Cardiac septum (tissue), 1 donor: ENCODE data around the gene PWWP2B. TPM values are rescaled to one million over a fixed set of nuclear protein-coding genes. Genes with fewer than 3 reads are reported as not detected.

ENCODE experiments used
- DNase-seq: peaks from one replicate; pipeline ENCODE4 v3.0.0-alpha.2; 2020; ENCODE audit warnings: low spot score
- intact Hi-C: fragments of 100-400 bp; cut with DNase I; formaldehyde crosslinking; loops from one replicate; pipeline ENCODE4 v1.14.0; 2022
- total RNA-seq: library from RNA; stranded (reverse); fragmentation: NEBNext Ultra II Directional; extraction: Animal tissue kit (Norgen Biotek cat#: 25700); gene quantifications from one replicate; pipeline ENCODE4 v1.2.1, GENCODE V29; 2021
- donor health status: DM: no; HTN: no; CAD: no.

Gene PWWP2B
- total RNA-seq, 1 donor from 2014 or later = 14.3 TPM

- intact Hi-C loops = loop anchor here (2.0 to 5.0 kb wide), 3 partner anchors 78 to 179 kb away; partner anchors contain the start of gene INPP5A
- no peak for DNase-seq
These were observed 62.5 kb downstream of the PWWP2B start for GRCh38 chr10:132459301-132460003.

- DNase-seq = no peak
These were observed 63.1 kb downstream of the PWWP2B start for GRCh38 chr10:132460071-132460470.

DNA sequence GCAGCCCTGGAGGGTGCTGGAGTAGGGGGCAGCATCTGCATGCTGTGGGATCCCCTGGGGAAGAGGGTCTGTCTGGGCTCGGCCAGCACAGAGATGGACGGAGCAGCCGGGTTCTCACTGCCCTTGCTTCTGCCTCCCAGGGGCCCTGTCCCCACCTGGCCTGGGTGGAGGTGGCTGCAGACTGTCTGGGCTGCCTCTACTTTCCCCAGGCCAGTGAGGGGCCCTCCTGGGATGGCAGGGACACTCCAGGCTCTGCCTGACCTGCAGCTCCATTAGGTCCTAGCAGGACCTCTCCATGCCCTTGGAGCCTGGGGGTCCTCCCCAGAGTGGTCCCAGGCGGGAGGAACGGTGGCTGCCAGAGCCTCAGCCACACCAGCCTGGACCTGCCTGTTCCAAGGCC is 63.7 kb downstream of the PWWP2B start:
- intact Hi-C loops = loop anchor here (5.0 kb wide), 1 partner anchor 77 kb away; the partner anchor contains the start of gene INPP5A
- no peak for DNase-seq

More at GRCh38 chr10:132460071-132460470, 63.1 kb downstream of the PWWP2B start:
- intact Hi-C loops = loop anchor here (5.0 kb wide), 1 partner anchor 77 kb away; the partner anchor contains the start of gene INPP5A

- no peak for DNase-seq
- intact Hi-C loops = loop anchor here (5.0 kb wide), 1 partner anchor 76 kb away; the partner anchor contains the start of gene INPP5A
These were observed 64.2 kb downstream of the PWWP2B start for GRCh38 chr10:132461103-132461682.

GRCh38 chr10:132461683-132462231 is 64.8 kb downstream of the PWWP2B start:
- intact Hi-C loops = loop anchor here (5.0 kb wide), 1 partner anchor 76 kb away; the partner anchor contains the start of gene INPP5A
- no peak for DNase-seq

- intact Hi-C loops = loop anchor here (5.0 kb wide), 1 partner anchor 75 kb away; the partner anchor contains the start of gene INPP5A
These were observed 65.7 kb downstream of the PWWP2B start for GRCh38 chr10:132462463-132463332.

GRCh38 chr10:132463333-132464255 is 66.6 kb downstream of the PWWP2B start:
- intact Hi-C loops = loop anchor here (1.0 to 5.0 kb wide), 4 partner anchors 45 to 168 kb away; partner anchors contain the start of gene INPP5A
- DNase-seq = no peak

More at GRCh38 chr10:132462463-132463332, 65.7 kb downstream of the PWWP2B start:
- DNase-seq = no peak

DNA sequence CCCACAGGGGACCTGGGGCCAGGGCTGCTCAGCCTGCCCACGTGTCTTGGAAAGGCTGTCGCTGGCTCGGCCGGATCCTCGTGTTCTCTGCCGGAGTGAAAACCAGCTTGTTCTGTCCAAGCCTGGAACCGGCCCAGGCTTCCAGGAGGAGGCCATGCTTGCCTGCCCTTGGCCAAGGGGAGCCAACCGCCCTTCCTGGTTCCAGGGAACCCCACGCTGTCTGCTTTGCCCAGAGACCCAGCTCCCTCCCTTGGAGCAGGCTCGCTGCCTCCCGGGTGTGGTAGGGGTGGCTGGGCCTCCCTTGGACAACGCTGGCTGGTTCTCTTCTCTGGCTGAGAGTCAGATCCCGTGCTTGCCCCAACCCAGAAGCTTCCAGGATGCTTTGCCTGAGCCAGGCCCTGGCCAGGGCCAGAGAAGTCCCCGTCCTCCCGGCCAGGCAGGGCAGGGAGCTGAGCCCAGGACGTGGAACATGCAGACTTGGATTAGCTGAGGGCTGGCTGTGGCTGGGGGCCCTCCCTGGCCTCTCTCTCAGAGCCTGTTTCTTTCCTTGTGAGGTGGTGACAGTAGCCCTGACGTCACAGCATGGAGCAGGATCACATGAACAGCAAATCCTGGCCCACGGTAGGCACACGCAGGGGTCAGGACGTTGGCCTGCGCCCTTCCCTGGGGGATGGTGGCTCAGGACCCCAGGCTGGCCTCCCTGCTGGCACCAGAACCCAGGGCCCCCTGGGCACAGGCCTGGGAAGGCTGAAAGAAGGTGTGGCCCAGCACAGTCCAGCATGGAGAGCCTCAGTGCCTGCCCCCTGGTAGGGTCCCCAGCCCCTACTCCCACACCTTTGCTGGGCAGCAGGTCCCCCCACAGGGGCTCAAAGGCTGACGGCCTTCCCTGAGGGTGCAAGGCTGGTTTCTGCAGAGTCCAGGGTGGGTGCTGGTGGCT is 67.5 kb downstream of the PWWP2B start:
- intact Hi-C loops = loop anchor here (1.0 to 5.0 kb wide), 4 partner anchors 44 to 167 kb away; partner anchors contain the start of gene INPP5A
- DNase-seq = peak; percentile 91

- intact Hi-C loops = loop anchor here (2.0 kb wide), 1 partner anchor 43 kb away; no protein-coding TSS in a partner anchor
- DNase-seq = no peak
These were observed 68.3 kb downstream of the PWWP2B start for GRCh38 chr10:132465193-132465888.

DNA sequence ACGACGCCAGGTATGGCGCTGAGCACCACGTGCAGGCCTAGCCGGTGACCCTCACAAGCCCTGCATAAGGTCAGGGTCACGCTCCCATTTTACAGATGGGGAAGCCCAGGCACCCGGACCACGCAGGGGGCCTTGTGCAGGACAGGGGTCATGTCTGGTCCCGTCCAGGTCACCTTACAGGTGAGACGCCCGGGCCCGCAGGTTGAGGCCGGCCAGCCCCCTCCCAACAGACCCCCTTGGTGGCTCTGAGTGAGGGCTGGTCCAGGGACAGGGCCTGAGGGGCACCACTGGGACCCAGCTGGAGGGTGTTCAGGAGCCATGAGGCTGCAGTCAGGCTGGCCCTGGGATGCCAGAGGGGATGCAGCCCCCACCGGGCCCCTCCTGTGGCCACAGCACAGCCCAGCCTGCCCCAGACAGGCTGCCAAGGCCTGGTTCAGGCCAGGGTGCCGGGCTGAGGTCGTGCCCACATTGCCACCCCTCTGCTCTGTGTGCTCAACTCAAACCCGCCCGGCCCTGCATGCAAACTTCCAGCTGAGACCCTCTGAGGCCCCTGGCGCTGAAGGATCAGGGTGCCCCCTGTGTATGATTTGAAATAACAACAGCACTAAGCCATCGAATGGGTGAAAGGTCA is 69.0 kb downstream of the PWWP2B start:
- intact Hi-C loops = loop anchor here (2.0 kb wide), 1 partner anchor 43 kb away; no protein-coding TSS in a partner anchor
- DNase-seq = no peak

DNA sequence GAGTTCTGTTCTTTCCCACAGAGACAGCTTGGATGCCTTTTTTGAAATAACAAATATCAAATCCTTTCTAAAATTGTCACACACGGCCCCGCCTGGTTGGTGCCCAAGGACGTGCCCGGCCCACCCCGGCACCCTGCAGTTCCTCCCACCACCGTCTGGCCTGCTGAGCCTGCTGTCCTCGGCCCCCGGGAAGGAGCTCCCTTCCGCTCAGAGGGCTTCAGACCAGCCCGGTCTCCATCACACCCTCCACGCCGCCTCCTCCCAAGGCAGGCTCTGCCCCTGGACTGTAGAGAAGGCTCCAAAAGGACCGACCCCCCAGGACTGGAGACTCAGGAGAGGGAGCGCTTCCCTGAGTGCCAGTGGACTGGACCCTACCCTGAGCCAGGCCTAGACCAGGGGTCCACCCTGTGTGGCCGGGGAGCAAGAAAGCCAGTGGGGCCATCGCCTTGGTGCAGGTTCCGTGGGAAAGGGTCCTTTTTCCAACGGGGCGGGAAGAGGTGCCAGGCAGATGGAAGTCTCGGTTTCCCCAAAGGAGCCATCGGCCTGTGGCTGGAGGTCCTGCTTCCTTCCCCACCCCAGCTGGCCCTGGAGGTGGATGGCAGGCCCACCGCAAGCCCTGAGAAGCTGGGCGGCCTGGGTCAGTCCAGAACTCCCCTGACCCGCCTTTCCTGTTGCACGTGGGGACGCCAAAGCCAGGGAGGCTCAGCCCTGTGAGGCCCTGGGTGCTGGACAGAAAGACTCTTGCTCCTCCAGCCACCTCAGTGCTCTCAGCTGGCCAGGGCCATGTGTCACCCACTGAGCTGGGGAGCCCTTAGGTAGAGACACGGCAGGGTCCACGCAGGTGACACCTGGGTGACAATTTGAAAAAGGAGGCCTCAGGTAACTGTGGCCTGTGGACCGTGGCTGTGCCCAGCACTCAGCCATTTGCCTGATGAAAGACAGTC is 69.8 kb downstream of the PWWP2B start:
- no peak for DNase-seq
- intact Hi-C loops = no loop called here
